Skeletal muscle tissue (tissue), 4 donors: ENCODE measurements around the gene RNLS. TPM values are rescaled to one million over a fixed set of nuclear protein-coding genes. Genes with fewer than 3 reads are reported as not detected.
"Not testable (repeated sequence)": the region's sequence is repeated elsewhere in the genome, so short reads cannot be mapped to it uniquely, and the experiment has no call there.

Experiments
- H3K27ac ChIP-seq: one replicate; pipeline ENCODE4 v1.7.0; 2013; ENCODE audit warnings: mild to moderate bottlenecking, low read depth, low read length, inconsistent platforms
- H3K27me3 ChIP-seq, 3 donors: one replicate each; pipeline ENCODE4 v1.7.0; 2013; ENCODE audit warnings: low read length in 3 of 3; ENCODE audit not compliant: control insufficient read depth in 3 of 3, insufficient read depth in 3 of 3
- H3K36me3 ChIP-seq, 3 donors: one replicate each; pipeline ENCODE4 v1.7.0; 2013; ENCODE audit warnings: low read length in 3 of 3; ENCODE audit not compliant: control insufficient read depth in 3 of 3, insufficient read depth in 3 of 3
- H3K4me1 ChIP-seq, 3 donors: one replicate each; pipeline ENCODE4 v1.7.0; 2013; ENCODE audit warnings: low read length in 3 of 3, mild to moderate bottlenecking in 3 of 3; ENCODE audit not compliant: control insufficient read depth in 3 of 3, insufficient read depth in 3 of 3
- H3K4me3 ChIP-seq, 3 donors: one replicate each; pipeline ENCODE4 v1.7.0; 2013; ENCODE audit warnings: low read length in 3 of 3
- H3K9ac ChIP-seq, 3 donors: one replicate each; pipeline ENCODE4 v1.7.0; 2013; ENCODE audit warnings: low read length in 3 of 3, mild to moderate bottlenecking in 3 of 3, moderate library complexity in 2 of 3, low read depth in 1 of 3
- H3K9me3 ChIP-seq, 3 donors: one replicate each; pipeline ENCODE4 v1.7.0; 2013; ENCODE audit warnings: low read length in 3 of 3; ENCODE audit not compliant: control insufficient read depth in 3 of 3
- total RNA-seq: library from RNA; depleted of rRNA; stranded (reverse); fragments of >200 nt; gene quantifications from one replicate; pipeline ENCODE4 v1.2.3, GENCODE V29; 2014
- donor health status: Osteomylitis.

RNLS gene
- total RNA-seq, 1 donor from 2014 or later: 4.7 TPM

- Histone ChIP-seq H3K4me1 (no peaks in the 10 kb centered on the region), H3K9me3 (no peaks in the 10 kb centered on the region), H3K4me3 (no peak overlapping the region), H3K36me3 (no peaks in the 10 kb centered on the region), H3K9ac (no peak overlapping the region), H3K27me3 (no peaks in the 10 kb centered on the region), H3K27ac (no peak overlapping the region)
Observed at GRCh38 chr10:88489107-88489506, 94.0 kb downstream of the RNLS start.

DNA sequence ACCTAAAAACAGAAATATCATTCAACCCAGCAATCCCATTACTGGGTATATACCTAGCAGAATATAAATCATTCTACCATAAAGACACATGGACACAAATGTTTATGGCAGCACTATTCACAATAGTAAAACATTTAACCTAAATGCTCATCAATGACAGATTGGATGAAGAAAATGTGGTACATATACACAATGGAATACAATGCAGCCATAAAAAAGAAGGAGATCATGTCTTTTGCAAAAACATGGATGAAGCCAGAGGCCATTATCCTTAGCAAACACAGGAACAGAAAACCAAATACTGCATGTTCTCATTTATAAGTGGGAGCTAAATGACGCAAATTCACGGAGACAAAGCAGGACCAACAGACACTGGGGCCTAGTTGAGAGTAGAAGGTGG is 96.3 kb downstream of the RNLS start:
- not testable (repeated sequence) for H3K9me3 ChIP-seq, H3K4me1 ChIP-seq, H3K36me3 ChIP-seq, H3K27ac ChIP-seq, H3K9ac ChIP-seq, H3K27me3 ChIP-seq, H3K4me3 ChIP-seq

GRCh38 chr10:88482220-88482619 is 100.9 kb downstream of the RNLS start:
- H3K27ac ChIP-seq: no peak overlapping the region
- H3K27me3 ChIP-seq: no peaks in the 10 kb centered on the region
- H3K36me3 ChIP-seq: no peaks in the 10 kb centered on the region
- H3K4me1 ChIP-seq: peaks cover 3 to 10% (median 6%) of the 10 kb centered on the region in 3 donors
- H3K9me3 ChIP-seq: no peaks in the 10 kb centered on the region
- no peak overlapping the region for H3K4me3 ChIP-seq
- no peak overlapping the region for H3K9ac ChIP-seq

DNA sequence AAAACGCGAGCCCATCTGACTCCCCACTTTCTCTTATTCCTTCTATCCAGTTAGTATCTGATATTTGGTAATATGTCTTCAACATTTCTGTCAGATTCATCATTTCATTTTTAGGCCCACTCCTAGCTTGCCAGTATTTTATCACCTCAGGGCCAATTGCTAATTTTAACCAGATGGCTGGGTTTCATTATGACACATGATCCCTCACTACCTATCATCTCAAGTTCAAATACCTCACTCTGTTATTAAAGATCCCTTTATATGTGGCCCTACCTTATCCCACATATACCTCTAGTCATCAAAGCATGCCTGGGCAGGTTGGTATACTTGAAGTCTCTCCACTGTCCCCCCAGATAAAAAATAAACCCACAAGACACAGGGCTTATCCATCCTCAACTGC is 104.9 kb downstream of the RNLS start:
- H3K9ac ChIP-seq: no peak overlapping the region
- peaks cover 9 to 21% (median 19%) of the 10 kb centered on the region in 3 donors for H3K4me1 ChIP-seq
- H3K27me3 ChIP-seq: no peaks in the 10 kb centered on the region
- no peak overlapping the region for H3K4me3 ChIP-seq
- H3K9me3 ChIP-seq: no peaks in the 10 kb centered on the region
- no peaks in the 10 kb centered on the region for H3K36me3 ChIP-seq
- no peak overlapping the region for H3K27ac ChIP-seq

DNA sequence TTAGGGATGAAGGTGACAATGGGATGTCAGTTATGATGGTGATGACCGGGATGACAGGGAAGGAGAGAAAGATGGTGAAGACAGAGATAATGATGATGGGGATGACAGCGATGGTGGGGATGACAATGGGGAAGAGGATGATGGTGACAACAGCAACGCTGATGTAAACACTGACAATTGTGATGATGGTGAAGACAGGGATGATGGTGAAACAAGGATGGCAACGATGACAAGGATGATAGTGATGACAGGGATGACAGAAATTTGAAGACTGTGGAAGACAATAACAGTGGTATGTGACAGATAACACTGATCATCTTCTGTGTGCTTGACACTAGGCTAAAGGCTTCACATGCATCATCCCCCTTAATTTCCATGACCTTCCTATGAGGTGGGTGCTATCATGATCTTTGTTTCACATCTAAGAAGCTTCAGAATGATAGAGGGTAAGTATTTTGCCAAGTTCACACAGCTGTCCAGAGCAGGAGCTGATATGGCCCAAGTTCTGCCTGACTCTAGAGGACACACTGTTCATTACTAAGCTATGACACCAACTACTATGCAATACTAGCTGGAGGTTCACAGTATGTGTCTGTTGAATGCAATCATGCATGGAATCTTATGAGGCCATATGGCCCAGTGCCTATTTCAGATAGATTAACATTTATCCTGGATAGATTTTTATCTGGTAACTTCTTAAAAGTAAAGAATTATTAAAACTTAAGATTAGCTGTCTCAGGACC is 105.6 kb downstream of the RNLS start:
- Histone ChIP-seq H3K4me3 (no peak overlapping the region), H3K9me3 (no peaks in the 10 kb centered on the region), H3K27ac (no peak overlapping the region), H3K27me3 (no peaks in the 10 kb centered on the region), H3K9ac (no peak overlapping the region), H3K36me3 (no peaks in the 10 kb centered on the region), H3K4me1 (peaks cover 9 to 21% (median 19%) of the 10 kb centered on the region in 3 donors)

DNA sequence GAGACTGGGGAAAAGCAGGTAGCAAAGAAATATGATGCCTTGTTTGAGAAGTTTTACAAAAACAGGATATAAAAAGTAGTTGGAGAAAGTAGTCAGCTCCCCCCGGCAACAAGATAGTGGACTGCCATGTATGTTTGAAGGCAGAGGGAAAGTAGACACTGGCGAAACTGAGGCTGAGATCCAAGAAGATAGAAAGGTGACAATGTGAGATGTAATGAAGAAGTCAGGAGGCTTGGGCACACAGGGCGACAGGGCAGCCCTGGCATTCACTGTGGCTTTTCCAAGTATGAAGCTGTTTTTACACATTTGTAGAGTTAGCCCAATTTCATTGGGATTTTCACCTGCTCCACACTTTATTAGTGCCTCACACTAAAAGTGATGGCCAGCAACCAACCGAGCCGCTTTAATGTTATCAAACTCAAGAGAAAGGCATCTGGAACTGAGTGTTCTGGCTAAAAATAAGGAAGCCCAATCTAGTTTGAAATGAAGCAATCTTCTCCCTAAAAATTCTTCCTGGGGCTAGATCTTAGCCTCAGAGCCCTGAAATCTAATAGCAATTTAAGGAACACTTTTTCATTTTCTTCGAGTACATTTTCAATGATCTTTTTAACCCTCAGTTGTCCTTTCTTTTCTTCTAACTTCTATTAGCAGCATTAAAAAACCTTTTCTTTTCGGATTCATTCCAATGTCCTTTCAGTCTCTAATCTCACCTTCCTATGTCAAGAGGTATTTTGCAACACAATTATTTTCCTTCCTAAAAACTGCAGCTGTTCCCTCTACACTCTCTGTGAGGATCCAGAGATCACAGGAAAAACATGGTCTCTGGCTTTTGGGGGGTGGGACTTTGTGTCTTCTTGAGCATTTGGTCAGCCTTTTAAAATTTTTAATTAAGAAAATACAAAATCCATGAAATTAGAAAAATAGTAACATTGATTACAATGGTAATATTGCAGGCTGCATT is 108.0 kb downstream of the RNLS start:
- H3K27ac ChIP-seq: no peak overlapping the region
- no peaks in the 10 kb centered on the region for H3K9me3 ChIP-seq
- no peak overlapping the region for H3K9ac ChIP-seq
- peak overlapping the region in 1 of 3 donors; percentile 24 for H3K4me3 ChIP-seq
- no peaks in the 10 kb centered on the region for H3K27me3 ChIP-seq
- no peaks in the 10 kb centered on the region for H3K36me3 ChIP-seq
- H3K4me1 ChIP-seq: peaks cover 9 to 21% (median 19%) of the 10 kb centered on the region in 3 donors

- Histone ChIP-seq H3K27ac (no peak overlapping the region), H3K9ac (no peak overlapping the region), H3K4me1 (peaks cover 9 to 21% (median 19%) of the 10 kb centered on the region in 3 donors), H3K4me3 (peak overlapping the region in 1 of 3 donors; percentile 24), H3K9me3 (no peaks in the 10 kb centered on the region), H3K27me3 (no peaks in the 10 kb centered on the region), H3K36me3 (no peaks in the 10 kb centered on the region)
Observed at GRCh38 chr10:88473989-88474883, 108.9 kb downstream of the RNLS start.

DNA sequence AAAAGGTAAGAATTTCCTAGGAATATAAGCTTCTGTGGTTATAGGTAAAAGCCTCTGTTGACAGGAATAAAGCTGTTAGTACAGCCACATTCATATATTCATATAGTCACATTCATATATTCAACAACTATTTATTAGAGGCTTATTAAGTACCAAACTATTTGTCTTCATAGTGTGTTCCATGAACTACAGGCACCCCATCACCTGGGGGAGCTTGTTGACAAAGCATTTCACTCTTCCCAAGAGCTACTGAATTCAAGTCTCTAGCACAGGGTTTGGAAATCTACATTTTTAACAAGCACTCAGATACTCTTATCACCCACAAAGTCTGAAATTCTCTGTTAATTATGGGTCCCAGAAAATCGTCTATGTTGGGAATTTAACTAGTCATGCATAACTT is 110.6 kb downstream of the RNLS start:
- Histone ChIP-seq H3K27ac (no peak overlapping the region), H3K4me1 (peaks cover 16 to 27% (median 26%) of the 10 kb centered on the region in 3 donors), H3K36me3 (no peaks in the 10 kb centered on the region), H3K27me3 (no peaks in the 10 kb centered on the region), H3K9me3 (no peaks in the 10 kb centered on the region), H3K9ac (no peak overlapping the region), H3K4me3 (no peak overlapping the region)

DNA sequence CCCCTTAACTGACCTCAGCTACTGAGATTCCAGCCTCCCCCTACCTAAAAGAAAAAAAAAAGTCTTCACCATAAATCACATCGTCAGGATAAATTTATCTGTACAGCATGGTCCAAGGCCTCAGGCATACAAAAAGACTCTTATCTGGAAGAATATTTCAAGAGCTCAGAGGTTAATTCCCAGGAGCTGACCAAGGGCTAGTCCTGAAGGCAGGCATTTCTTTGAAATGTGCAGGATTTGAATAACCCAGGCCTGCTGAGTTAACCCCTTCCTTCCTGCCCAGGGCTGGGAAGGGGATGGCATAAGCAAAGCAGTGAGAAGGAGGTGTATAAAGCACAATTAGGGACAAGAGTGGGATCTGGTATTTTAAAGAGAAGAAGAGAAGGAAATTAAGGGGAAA is 111.2 kb downstream of the RNLS start:
- Histone ChIP-seq H3K27me3 (no peaks in the 10 kb centered on the region), H3K4me3 (no peak overlapping the region), H3K9ac (no peak overlapping the region), H3K27ac (no peak overlapping the region), H3K36me3 (no peaks in the 10 kb centered on the region), H3K4me1 (peaks cover 15 to 24% (median 22%) of the 10 kb centered on the region in 3 donors), H3K9me3 (no peaks in the 10 kb centered on the region)
